Middle frontal gyrus (tissue), 1 donor: ENCODE measurements around the gene ANKRD22.
"Not testable (repeated sequence)": the region's sequence is repeated elsewhere in the genome, so short reads cannot be mapped to it uniquely, and the experiment has no call there.

ENCODE experiments used
- DNase-seq: peaks from one replicate; pipeline ENCODE4 v3.0.0-alpha.2; 2015; ENCODE audit warnings: low spot score; ENCODE audit errors: extremely low spot score

ANKRD22 gene

DNA sequence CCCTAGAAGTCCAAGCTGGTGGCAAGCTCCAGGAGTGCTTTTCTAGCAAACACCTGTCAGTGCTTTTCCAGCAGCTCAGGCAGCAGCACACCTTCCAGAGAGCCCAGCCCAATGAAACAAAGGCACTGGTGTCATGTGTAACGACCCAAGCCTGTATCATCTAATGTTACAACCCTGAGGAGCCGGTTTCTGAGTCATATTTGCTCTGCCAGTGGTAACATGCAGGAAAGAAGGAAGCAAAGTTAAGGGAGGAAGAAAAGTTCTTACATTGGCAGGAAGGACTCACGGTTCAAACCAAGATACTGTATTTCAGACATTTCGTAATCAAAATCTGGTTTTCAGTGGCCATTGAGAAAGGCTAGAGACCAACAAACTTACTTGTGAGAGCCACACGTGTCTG is at the start of gene ANKRD22:
Gene ANKRD22, minus strand, starts transcription at position 139 of the 400 bp plus-strand sequence. CDS start 237 bp downstream, outside the sequence.
- no peak for DNase-seq

DNA sequence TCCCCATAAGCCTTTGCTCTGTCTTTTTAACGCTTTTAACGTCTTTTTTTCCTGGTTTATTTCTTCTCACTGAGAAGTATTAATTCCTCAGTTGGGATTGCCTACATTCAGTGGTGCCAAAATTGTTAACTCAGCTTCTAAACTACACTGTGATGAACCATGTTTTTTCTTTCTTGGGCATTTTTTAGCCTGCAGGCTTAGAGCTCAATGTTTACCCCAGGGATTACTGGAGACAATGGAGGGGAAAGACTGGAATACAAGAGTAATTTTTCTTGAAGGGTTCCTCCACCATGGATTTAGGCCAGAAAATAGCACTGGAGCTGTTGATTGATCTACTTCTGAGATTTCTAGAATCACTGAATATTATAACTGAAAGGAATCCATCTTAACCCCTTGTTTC is 48.2 kb upstream of the ANKRD22 start:
- no peak for DNase-seq

DNA sequence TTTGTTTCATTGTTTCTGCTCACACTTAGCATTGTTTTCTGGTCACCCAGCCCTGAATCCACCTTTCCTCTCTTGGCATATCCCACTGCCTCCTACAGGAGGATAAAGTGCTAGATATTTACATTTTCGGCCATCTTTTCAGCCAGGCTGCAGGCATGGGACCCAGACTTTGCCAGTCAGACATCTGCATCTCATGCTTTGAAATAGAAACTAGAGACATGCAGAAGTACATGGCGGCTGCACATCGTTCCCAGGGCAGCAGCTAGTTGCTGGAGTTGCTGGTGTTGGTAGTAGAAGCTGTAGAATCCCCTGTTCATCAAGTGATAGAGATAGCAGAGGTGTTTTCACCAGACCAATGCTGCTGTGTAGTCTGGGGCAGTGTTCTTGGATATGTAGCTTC is 47.1 kb upstream of the ANKRD22 start:
- DNase-seq: no peak

GRCh38 chr10:88896994-88897853 is 45.6 kb upstream of the ANKRD22 start:
- DNase-seq: no peak

GRCh38 chr10:88896372-88896993 is 44.8 kb upstream of the ANKRD22 start:
- DNase-seq: no peak

GRCh38 chr10:88895250-88895649 is 43.6 kb upstream of the ANKRD22 start:
- DNase-seq: no peak

GRCh38 chr10:88893611-88894010 is 42.0 kb upstream of the ANKRD22 start:
- DNase-seq: no peak

GRCh38 chr10:88892222-88892967 is 40.8 kb upstream of the ANKRD22 start:
- DNase-seq: no peak

GRCh38 chr10:88890681-88891381 is 39.2 kb upstream of the ANKRD22 start:
- no peak for DNase-seq

DNA sequence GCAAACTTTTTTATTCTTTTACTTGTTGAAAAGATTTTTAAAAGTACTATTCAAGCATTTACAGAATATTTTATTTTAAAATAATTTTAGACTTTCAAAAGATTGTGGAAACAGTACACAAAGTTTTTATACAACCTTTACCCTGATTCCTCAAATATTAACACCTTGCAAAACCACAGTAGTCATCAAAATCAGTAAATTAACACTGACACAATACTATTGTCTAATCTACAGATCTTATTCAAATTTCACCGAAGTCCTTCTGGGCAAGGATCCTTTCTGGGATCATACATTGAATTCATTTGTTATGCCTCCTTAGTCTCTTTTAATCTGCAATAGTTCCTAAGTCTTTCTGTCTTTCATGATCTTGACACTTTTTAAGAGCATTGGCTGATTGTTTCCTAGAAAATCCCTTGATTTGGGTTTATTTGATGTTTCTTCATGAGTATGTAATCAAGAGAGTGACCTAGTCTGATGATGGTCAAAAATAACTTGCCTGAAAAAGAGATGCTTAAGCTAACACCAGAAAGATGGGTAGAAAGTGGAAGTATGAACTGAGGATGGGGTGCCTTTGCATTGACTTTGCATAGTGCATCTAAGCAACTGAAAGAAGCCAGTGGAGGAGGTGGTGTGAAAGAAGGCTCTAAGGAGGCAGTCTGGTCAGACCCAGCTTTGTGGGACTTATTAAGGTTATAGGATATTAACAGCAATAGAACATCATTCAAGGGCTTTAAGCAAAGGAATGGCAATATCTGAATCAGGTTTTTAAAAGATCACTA is 38.1 kb upstream of the ANKRD22 start:
- DNase-seq: no peak

GRCh38 chr10:88888810-88889445 is 37.3 kb upstream of the ANKRD22 start:
- no peak for DNase-seq

DNA sequence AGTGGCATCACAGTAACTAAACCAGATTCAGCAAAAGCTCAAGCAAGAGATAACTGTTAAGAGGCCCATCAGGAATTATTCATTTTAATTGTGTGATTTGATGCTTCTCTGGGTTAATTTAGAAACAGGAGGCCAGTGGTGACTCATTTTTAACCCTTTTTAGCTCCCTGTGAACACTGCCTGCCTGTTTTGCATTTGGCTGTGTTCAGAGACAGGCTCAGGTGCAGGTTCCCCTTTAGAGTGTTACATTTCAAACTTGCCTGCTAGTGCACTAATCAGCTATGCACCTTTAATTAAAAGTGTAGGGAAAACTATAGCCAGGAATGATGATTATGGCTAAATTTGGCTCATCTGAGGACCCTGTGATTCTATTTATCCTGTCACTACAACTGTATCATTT is 34.9 kb upstream of the ANKRD22 start:
- DNase-seq: no peak

DNA sequence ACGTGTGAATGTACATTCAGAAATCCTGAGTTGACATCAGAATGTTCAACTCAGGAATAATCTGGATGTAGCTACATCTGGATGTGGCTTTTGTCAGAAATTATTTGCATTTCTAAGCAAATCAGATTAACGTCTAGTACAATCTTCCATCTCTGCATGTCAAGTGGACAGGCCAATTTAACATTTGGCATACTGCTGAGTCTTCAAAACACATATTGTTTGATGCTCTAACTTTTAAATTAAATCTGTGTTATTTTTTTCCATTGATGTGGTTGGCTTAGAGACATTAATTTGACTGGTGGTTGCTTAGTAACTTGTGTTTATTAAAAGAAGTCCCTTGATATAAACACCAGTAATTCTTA is 31.8 kb upstream of the ANKRD22 start:
- no peak for DNase-seq

DNA sequence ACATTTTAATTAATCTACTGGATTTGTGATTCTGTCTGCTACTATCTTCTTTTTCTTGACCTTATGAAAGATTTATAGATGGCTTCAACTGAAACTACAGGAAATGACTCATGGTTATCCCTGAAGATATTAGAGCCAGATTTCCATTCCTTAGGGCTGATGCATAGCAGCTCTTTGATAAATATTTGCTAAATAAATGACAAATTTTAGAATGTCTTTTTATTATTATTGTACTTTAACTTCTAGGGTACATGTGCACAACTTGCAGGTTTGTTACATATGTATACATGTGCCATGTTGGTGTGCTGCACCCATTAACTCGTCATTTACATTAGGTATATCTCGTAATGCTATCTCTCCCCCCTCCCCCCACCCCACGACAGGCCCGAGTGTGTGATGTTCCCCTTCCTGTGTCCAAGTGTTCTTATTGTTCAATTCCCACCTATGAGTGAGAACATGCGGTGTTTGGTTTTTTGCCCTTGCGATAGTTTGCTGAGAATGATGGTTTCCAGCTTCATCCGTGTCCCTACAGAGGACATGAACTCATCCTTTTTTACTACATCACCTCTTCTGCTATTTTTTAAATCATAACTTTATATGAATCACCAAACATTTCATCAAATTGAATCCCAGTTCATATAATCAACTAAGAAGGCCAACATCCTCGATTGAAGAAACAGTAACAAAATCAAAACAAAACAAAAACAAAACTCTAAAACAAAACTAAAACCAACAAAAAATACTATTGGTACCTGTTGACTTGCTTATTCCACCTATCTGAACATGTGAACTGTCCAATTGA is 31.2 kb upstream of the ANKRD22 start:
- DNase-seq: not testable (repeated sequence)

GRCh38 chr10:88881922-88882645 is 30.4 kb upstream of the ANKRD22 start:
- DNase-seq: no peak

GRCh38 chr10:88881320-88881719 is 29.7 kb upstream of the ANKRD22 start:
- no peak for DNase-seq

DNA sequence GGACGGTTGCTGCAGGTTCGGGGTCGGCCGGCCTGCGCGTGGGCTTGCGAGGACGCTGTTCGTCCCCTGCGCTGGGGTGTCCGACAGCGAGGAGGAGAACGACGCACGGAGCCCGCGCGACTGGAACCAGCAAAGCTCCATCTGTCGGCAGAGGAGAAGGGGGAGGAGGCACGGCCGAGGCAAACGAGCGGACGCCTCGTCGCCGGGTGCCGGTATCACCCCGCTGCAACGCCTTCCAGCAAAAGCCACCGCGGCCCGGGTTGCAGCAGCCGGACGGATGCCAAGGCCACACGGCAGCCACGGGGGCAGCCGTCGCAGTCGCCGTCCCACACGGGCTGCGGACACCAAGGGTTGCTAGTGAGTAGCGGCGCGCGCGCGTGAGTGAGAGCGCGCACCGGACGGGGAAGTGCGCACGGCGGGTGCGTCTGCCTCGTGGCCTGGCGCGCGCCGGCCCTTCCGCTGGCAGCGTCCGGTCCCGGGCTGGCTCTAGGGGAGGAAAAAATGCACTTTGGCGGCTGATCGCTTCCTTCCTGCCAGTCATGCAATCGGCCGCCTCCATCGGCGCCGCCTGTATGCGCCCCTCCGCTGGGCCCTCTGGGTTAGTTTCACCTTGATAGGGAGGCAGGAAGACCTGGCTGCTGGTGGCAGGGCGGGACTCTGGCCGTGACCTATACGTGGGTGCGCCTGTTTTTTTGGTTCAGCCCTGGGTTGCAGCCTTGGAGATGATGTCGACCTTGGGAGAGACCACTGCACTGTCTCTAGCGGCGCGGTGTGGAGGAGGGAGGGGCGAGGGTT is 28.8 kb upstream of the ANKRD22 start:
- peak; percentile 57 for DNase-seq
